H7 (cell line): ENCODE results near the gene PPIB. TPM values are rescaled to one million over a fixed set of nuclear protein-coding genes. Genes with fewer than 3 reads are reported as not detected.

ENCODE experiments used
- DNase-seq: peaks from one replicate; pipeline ENCODE4 v3.0.0; 2012
- H3K27me3 ChIP-seq: 2 replicates; pipeline ENCODE4 v1.6.0; 2011; ENCODE audit warnings: mild to moderate bottlenecking, low read length; ENCODE audit not compliant: control insufficient read depth, insufficient read depth
- H3K36me3 ChIP-seq: replicated peaks from 2 replicates; pipeline ENCODE4 v1.5.1; 2011; ENCODE audit warnings: low read length; ENCODE audit not compliant: control insufficient read depth, insufficient read depth
- H3K4me3 ChIP-seq: 2 replicates; pipeline ENCODE4 v1.5.1; 2011; ENCODE audit warnings: low read depth, mild to moderate bottlenecking, control low read depth, low read length, moderate library complexity; ENCODE audit not compliant: insufficient read depth
- total RNA-seq: library from RNA; depleted of rRNA; stranded (reverse); fragments of >200 nt; shearing (Covaris generic); gene quantifications from 2 replicates; pipeline ENCODE4 v1.2.3, GENCODE V29; 2014

Gene PPIB
- total RNA-seq, 1 experiment from 2014 or later, result 356 TPM

DNA sequence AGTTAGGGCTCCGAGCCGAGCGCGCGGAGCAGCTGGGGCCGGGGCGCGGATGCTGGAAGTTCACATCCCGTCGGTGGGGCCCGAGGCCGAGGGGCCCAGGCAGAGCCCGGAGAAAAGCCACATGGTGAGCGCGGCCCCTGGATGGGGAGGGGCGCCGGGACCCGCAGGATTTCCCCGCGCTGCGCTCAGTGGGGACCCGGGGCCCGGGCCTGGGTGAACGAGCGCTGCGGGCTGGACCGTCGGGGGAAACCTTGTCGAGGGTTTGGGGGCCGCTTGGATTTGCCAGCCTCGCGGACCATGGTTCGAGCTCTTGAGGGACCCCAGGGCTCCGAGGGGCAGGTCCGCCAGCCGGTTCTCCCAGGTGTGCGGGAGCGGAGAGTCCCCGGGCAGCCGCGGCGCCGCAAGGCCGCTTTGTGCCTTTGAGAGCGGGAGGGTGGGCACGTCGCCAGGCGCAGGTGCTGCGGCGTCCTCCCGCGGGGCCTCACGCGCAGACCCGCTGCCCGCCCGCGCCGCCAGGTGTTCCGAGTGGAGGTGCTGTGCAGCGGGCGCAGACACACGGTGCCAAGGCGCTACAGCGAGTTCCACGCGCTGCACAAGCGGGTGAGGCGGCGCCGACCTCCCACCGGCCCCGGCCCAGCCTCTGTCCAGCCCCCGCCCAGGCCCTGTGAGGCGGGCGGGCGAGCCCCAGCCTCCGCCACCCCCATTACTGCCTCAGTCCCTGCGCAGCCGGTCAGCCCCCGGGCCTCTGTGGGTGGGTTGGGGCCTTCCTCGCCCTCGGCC, 10.9 kb downstream of the PPIB start, which contains the start of gene SNX22:
TSS of gene SNX22 (plus strand) at position 5 of the 780 bp plus-strand sequence. CDS start at position 50, 45 bp downstream.
- H3K4me3 ChIP-seq, result peak within 1 kb of the TSS; percentile 67
- DNase-seq, result peak; percentile 85
- peaks cover 20% of the 10 kb centered on the region for H3K27me3 ChIP-seq
- H3K36me3 ChIP-seq, result peaks cover 13% of the 10 kb centered on the region

DNA sequence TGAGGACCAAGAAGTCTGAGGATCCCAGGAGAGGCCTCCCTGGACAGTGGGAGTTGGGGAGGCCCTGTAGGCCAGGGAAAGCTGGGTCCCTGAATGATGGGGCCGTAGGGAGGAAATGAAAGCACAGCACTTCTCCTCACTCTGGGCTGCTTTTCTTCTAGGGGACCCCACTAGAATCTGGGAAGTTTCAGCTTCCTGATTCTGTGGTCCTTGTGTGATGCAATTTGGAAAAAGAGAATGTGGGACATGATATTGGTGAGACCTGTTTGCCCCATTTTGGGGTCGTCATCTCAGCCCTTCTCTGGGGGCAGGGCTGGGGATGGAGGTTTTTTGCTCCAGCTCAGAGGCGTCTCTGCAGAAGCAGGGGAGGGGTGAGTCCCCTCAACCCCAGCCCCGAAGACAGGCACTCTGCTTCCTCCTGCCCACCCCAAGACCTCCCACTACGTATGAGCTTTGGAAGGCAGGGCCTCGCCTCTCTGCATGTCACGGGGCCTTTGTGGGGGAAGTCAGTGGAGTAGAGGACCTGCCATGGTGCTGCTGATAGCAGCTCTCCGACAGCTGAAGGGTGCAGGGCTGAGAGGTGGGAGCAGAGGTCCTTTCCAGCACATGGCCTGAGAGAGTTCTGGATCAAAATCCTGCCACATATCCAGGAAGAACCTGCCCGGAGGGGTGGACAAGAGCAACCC, 12.8 kb downstream of the PPIB start:
- Histone ChIP-seq H3K36me3 (no peaks in the 10 kb centered on the region; the same call in 1 of the 2 replicates), H3K27me3 (peaks cover 20% of the 10 kb centered on the region), H3K4me3 (no peak overlapping the region)
- peak; percentile 25 for DNase-seq

DNA sequence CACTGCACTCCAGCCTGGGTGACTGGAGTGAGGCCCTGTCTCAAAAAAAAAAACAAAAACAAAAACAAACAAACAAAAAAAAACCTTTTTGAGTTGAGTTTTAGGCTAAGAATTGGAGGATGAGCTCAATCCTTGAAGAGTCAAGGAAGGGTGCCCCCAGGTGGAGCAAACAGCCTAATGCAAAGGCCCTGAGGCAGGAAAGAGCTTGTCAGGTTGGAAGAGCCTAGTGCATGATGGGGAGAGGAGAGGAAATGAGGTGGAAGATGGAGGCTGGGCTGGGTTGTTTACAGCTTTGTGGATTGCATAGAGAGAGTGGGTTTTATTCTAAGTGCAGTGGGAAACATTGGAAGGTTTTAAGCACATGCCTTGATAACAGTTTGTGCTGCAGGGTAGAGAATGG, 13.4 kb downstream of the PPIB start:
- DNase-seq, result peak; percentile 69
- H3K36me3 ChIP-seq, result no peaks in the 10 kb centered on the region; the same call in 1 of the 2 replicates
- no peak overlapping the region for H3K4me3 ChIP-seq
- peaks cover 20% of the 10 kb centered on the region for H3K27me3 ChIP-seq

DNA sequence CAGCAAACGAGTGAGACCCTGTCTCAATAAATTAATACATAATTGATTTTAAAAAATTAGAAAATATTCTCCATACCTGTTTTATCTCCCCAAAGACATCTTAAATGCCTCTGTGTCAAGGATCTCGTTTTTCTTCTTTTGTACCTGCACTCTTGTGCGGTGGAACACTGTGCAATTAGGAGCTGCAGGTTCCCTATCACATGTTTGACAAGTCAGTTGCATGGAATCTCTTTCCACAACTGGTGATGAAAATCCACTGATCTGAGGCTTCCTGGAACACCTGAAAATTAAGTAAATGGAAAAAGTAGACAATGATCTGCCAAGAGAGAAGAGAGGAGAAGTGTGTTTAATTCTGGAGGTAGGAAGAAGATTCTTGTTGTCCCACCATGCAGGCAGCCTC, 14.2 kb downstream of the PPIB start:
- Histone ChIP-seq H3K36me3 (no peaks in the 10 kb centered on the region), H3K4me3 (no peak overlapping the region), H3K27me3 (peaks cover 20% of the 10 kb centered on the region)
- DNase-seq, result no peak

DNA sequence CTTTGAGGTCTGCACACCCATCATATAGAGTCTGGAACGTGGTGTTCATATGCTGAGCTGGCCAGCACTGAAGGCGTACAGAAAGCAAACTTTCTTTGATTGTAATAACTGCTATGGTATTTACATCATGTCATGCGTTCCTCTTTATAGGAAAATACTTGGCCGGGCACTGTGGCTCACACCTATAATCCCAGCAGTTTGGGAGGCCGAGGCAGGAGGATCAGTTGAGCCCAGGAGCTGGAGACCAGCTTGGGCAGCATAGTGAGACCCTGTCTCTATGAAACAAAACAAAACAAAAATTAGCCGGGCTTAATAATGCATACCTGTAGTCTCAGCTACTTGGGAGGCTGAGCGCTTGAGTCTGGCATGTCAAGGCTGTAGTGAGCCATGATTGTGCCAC, 14.7 kb downstream of the PPIB start:
- DNase-seq, result no peak
- no peak overlapping the region for H3K4me3 ChIP-seq
- no peaks in the 10 kb centered on the region for H3K36me3 ChIP-seq
- H3K27me3 ChIP-seq, result peaks cover 18% of the 10 kb centered on the region

DNA sequence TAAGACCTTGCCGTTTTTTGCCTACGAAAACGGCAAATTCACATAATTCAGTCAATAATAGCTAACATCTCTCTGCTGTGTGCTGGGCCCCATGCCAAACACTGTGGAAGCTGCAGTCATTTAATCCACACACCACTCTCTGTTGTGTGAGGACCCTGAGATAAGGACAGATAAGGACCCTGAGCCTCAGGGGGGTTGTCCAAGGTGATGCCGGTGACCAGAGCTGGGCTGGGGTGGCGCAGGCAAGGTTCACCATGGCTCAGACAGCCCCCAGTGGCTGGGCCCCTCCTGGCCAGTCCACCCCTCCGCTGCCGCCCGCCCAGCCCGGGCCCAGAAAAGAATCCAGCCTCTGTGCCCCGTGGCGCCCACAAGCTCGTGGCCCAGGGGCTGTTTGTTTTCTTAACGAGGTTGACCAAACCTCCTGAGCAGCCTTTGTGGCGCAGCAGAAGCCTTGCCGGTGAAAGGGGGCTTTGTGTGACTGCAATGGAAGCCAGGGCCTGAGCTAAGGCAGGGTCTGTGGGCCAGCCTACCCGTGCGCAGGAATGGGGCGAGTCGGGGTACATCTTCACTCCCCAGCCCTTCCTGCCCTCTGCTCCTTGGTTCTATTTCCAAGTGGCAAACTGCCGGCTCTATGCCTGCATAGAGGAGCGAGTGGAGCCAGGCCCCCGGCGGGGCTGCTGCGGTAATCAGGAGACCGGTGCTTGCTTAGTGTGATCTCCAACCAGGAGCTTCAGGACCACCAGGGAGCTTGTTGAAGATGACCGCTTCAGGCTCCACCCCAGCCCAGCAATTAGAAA, 15.7 kb downstream of the PPIB start:
- peaks cover 7% of the 10 kb centered on the region for H3K27me3 ChIP-seq
- no peak overlapping the region for H3K4me3 ChIP-seq
- peak; percentile 55 for DNase-seq
- H3K36me3 ChIP-seq, result no peaks in the 10 kb centered on the region

DNA sequence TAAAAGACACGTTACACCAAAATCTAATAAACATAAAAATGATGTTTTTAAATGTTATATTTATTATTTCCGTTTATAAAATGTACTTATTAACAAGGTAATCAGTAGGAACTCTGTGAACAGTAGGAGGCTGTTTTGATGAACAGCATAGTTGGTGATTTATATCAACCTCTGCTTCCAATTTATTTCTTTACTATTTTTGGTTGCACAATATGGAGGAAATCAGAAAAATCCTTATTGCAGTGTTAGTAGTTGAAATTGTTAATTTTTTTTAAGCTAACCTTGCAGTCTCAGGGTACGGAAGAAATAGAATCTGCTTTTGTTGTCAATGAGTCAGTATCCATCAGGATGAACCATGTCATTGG, 16.3 kb downstream of the PPIB start:
- no peak for DNase-seq
- Histone ChIP-seq H3K27me3 (peaks cover 2% of the 10 kb centered on the region; the same call in 1 of the 2 replicates), H3K4me3 (no peak overlapping the region), H3K36me3 (no peaks in the 10 kb centered on the region; the same call in 1 of the 2 replicates)

DNA sequence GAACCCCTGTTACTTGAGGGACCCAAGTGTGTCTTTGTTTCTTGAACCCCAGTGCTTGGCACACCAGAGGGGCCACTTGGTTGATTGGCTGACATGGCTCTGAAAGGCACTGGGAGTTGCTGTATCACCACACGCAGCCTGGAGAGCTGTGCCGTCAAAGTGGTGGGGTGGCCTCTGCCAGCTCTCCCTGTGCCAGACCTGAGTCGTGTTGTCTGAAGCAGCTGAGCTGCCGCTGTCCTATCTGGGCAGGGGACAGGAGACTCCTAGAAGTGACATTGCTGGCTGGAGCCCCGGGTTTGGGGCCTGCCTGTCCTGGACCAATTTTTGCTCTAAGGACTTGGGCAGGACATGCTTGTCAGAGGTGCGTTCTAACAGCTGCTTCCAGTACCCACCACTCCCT, 16.8 kb downstream of the PPIB start:
- Histone ChIP-seq H3K27me3 (peaks cover 2% of the 10 kb centered on the region; the same call in 1 of the 2 replicates), H3K4me3 (no peak overlapping the region), H3K36me3 (no peaks in the 10 kb centered on the region; the same call in 1 of the 2 replicates)
- DNase-seq, result peak; percentile 20

DNA sequence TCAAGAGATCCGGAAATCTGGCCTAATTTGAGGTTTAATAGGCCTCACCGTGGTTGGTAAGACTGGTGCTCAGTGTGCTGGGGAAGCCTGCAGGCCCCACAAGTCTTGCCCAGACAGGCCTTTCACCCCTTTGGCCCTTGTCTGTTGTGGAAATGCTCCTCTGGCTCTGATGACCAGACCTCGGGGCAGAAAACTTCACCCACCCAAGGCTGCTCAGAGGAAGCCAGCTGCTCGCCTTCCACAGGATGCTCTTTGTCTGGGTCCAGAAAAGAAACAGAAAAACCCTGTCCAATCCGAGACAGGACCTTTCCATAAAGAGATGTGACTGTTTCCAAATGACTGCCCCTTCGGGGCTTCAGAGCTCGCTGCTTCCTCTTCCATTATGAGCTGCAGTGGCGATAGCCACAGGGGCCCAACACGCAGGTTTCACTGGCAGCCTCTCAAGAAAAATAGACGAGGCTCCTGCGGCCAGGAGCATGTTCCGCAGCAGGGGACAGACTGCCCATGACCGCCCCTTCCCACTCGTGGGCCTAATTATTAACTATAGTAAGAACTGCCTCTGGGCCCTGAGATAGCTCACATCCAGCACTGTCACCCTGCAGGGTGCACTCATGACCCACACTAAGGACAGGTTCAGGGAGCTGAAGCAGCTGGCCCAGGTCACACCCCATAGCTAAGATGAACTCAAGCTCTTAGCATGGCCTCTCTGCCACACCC, 18.1 kb downstream of the PPIB start:
- no peak for DNase-seq
- Histone ChIP-seq H3K4me3 (no peak overlapping the region), H3K36me3 (no peaks in the 10 kb centered on the region; the same call in 1 of the 2 replicates)

DNA sequence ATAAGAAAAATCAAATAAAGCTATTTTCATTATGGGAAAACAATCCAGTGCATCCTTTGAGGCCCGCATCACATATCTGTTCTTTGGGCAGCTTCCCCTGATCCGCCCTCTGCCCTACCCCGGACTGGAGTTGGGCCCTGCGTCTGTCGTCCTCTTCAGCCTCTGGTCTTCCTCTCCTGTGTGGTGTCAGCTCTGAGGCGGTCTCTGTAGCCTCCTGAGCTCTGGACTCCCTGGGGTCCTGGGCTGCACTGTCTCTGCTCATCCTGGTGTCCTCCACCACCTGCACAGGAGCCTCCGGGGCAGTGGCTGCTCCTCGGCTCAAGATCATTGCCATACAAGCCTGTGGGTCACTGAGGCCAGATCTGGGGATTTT, 18.6 kb downstream of the PPIB start:
- no peak for DNase-seq
- Histone ChIP-seq H3K4me3 (no peak overlapping the region), H3K36me3 (no peaks in the 10 kb centered on the region; the same call in 1 of the 2 replicates), H3K27me3 (no peaks in the 10 kb centered on the region)

More for the DNA sequence above, 18.1 kb downstream of the PPIB start:
- no peaks in the 10 kb centered on the region for H3K27me3 ChIP-seq

DNA sequence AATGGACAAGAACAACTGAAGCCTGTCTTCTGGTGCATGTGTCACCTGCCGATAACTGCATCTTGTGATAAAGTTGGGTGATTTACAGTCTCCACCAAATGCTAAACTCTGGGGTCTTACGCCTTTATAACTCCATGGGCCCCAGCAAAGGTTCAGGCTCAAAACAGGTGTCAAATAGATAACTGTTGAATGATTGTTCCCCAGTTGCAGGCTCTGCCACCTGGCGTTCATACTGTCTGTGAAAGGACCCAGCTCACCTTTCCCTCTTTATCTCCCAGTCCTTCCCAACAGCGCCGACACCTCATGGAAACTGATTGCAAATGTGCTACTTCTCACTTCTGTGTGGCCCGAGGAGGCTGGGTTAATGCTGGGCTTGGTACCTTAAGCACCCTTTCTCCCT, 19.5 kb downstream of the PPIB start:
- Histone ChIP-seq H3K4me3 (no peak overlapping the region), H3K27me3 (no peaks in the 10 kb centered on the region), H3K36me3 (no peaks in the 10 kb centered on the region; the same call in none of the 2 replicates)
- peak; percentile 20 for DNase-seq

DNA sequence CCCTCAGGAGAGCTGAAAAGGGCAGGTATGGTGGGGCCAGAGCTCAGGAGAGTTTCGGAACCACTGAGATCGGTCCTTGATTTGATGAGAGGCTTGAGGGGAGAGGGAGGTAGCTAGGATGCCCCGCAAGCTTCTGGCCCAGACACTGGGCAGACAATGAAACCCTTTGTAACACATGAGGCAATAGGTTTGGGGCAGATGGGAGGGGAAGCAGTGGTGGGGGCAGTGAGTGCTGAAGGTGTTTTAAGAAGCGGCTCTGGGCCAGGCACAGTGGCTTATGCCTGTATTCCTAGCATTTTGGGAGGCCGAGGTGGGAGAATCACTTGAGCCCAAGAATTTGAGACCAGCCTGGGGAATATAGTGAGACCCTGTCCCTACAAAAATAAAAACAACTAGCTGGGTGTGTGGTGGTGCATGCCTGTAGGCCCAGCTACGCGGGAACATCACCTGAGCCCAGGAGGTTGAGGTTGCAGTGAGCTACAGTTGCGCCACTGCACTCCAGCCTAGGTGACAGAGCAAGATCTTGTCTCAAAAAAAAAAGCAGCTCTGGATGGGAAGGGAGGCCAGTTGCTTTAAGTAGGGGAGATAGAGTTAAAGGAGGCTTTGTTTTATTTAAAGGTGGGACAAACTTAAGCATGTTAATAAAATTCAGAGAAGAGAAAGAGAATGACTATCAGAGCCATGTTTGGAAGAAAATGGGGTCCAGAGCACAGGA, 20.9 kb downstream of the PPIB start:
- Histone ChIP-seq H3K36me3 (peaks cover 4% of the 10 kb centered on the region), H3K27me3 (no peaks in the 10 kb centered on the region), H3K4me3 (no peak overlapping the region)
- no peak for DNase-seq

DNA sequence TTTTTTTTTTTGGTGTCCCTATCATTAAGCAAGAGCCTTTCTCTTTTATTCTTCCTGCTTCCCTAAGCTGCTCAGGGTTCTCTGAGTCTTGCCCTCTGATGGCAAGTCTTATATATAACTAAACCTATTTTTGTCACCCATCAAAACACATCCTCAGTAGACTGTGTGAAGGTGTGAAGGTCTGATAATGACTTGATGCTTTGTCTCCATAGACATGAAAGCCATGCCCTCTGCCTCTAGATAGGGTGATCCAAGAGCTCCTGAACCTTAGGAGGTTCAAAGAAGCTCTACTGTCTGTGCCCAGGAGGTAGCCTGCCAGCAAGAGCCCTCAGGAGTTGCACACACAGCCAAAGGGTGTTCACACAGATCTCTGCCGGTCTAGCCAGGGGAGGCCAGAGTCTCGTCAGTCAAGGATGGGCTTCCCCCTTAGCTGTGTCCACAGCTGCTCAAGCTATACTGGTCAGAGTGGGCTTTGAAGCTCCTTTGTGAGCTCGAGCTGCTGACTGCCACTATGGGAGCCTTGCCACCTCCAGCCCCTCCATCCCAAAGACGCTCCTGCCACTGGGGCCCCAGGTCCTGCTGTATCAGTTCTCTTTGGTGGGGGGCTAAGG, 24.4 kb downstream of the PPIB start:
- Histone ChIP-seq H3K4me3 (no peak overlapping the region), H3K27me3 (no peaks in the 10 kb centered on the region), H3K36me3 (peaks cover 17% of the 10 kb centered on the region)
- no peak for DNase-seq
